OCI-LY1 (cell line): ENCODE measurements around the gene GPR119.
"Not testable (repeated sequence)": the region's sequence is repeated elsewhere in the genome, so short reads cannot be mapped to it uniquely, and the experiment has no call there.

ENCODE experiments used
- H2AFZ ChIP-seq: fragments of 200-600 bp; sonication (generic), shearing (Covaris generic); 2 replicates; pipeline ENCODE4 v1.6.0; 2014; ENCODE audit warnings: antibody characterized with exemption, mild to moderate bottlenecking, low read length
- H3F3A ChIP-seq: fragments of 200-600 bp; sonication (generic), shearing (Covaris generic); 2 replicates; pipeline ENCODE4 v1.6.0; 2014; ENCODE audit warnings: mild to moderate bottlenecking, antibody characterized with exemption, low read length, moderate library complexity; ENCODE audit not compliant: insufficient read depth
- H3K27ac ChIP-seq: fragments of 200-600 bp; sonication (generic); 2 replicates; pipeline ENCODE4 v1.5.1; 2014; ENCODE audit warnings: low read length, mixed run types, mild to moderate bottlenecking, low read depth; ENCODE audit not compliant: poor library complexity, severe bottlenecking
- H3K27me3 ChIP-seq: fragments of 200-600 bp; sonication (generic); 2 replicates; pipeline ENCODE4 v1.6.0; 2014; ENCODE audit warnings: antibody characterized with exemption, mild to moderate bottlenecking, low read length, moderate library complexity; ENCODE audit not compliant: insufficient read depth
- H3K36me3 ChIP-seq: fragments of 200-600 bp; sonication (generic); 2 replicates; pipeline ENCODE4 v1.6.1; 2014; ENCODE audit warnings: mild to moderate bottlenecking, antibody characterized with exemption, low read length, moderate library complexity, mixed read lengths; ENCODE audit not compliant: insufficient read depth
- H3K4me1 ChIP-seq: fragments of 200-600 bp; sonication (generic); 2 replicates; pipeline ENCODE4 v1.5.1; 2014; ENCODE audit warnings: mild to moderate bottlenecking, low read length, moderate library complexity; ENCODE audit not compliant: insufficient read depth, severe bottlenecking
- H3K4me2 ChIP-seq: fragments of 200-600 bp; sonication (generic), shearing (Covaris generic); 2 replicates; pipeline ENCODE4 v1.6.1; 2014; ENCODE audit warnings: low read length
- H3K4me3 ChIP-seq: fragments of 200-600 bp; sonication (generic); 2 replicates; pipeline ENCODE4 v1.5.1; 2014; ENCODE audit warnings: low read length, low read depth, mild to moderate bottlenecking, mixed read lengths; ENCODE audit not compliant: poor library complexity, severe bottlenecking
- H3K79me2 ChIP-seq: fragments of 200-600 bp; shearing (Covaris generic); 2 replicates; pipeline ENCODE4 v1.6.1; 2016; ENCODE audit warnings: mixed run types, low read length, mixed read lengths; ENCODE audit not compliant: insufficient read depth
- H3K9ac ChIP-seq: fragments of 200-600 bp; sonication (generic), shearing (Covaris generic); 2 replicates; pipeline ENCODE4 v1.6.1; 2014; ENCODE audit warnings: mild to moderate bottlenecking, low read length, mixed read lengths
- H3K9me2 ChIP-seq: fragments of 200-600 bp; sonication (generic), shearing (Covaris generic); 2 replicates; pipeline ENCODE4 v1.6.1; 2014; ENCODE audit warnings: low read depth, mild to moderate bottlenecking, low read length, mixed read lengths
- H3K9me3 ChIP-seq: fragments of 200-600 bp; shearing (Covaris generic); 2 replicates; pipeline ENCODE4 v1.6.1; 2014; ENCODE audit warnings: low read length, mixed read lengths
- H4K20me1 ChIP-seq: fragments of 200-600 bp; sonication (generic), shearing (Covaris generic); 2 replicates; pipeline ENCODE4 v1.6.0; 2016; ENCODE audit warnings: mild to moderate bottlenecking, low read length; ENCODE audit not compliant: insufficient read depth
- EZH2 ChIP-seq: fragments of 200-600 bp; sonication (generic), shearing (Covaris generic); IDR thresholded peaks from 2 replicates; pipeline ENCODE4 v1.8.0; 2017; ENCODE audit warnings: borderline replicate concordance, mixed run types, mild to moderate bottlenecking, antibody characterized with exemption, low read length, moderate library complexity, mixed read lengths
- TF ChIP-seq, protein P1 (sequence below): fragments of 200-600 bp; sonication (generic), shearing (Covaris generic); IDR thresholded peaks from 2 replicates; pipeline ENCODE4 v1.5.1; 2017; ENCODE audit warnings: mild to moderate bottlenecking, antibody characterized with exemption, low read length, moderate library complexity, mixed read lengths

GPR119 gene

GRCh38 chrX:130385520-130385919 is at the start of gene GPR119:
GPR119 (minus strand) TSS chrX:130385674; CDS start chrX:130385447, 227 bp downstream.
- Histone ChIP-seq H3K4me2 (no peak within 1 kb of the TSS), H3K9me3 (no peaks in the 10 kb centered on the region), H2AFZ (no peak within 1 kb of the TSS), H3K9ac (no peak within 1 kb of the TSS), H4K20me1 (no peaks in the 10 kb centered on the region), H3K4me1 (no peaks in the 10 kb centered on the region), H3K27me3 (no peaks in the 10 kb centered on the region), H3F3A (no peaks in the 10 kb centered on the region), H3K4me3 (no peak within 1 kb of the TSS), H3K36me3 (no peaks in the 10 kb centered on the region), H3K27ac (no peak within 1 kb of the TSS), H3K79me2 (no peaks in the 10 kb centered on the region), H3K9me2 (no peaks in the 10 kb centered on the region)
- no peak for TF ChIP-seq EZH2
- TF ChIP-seq, protein P1, sequence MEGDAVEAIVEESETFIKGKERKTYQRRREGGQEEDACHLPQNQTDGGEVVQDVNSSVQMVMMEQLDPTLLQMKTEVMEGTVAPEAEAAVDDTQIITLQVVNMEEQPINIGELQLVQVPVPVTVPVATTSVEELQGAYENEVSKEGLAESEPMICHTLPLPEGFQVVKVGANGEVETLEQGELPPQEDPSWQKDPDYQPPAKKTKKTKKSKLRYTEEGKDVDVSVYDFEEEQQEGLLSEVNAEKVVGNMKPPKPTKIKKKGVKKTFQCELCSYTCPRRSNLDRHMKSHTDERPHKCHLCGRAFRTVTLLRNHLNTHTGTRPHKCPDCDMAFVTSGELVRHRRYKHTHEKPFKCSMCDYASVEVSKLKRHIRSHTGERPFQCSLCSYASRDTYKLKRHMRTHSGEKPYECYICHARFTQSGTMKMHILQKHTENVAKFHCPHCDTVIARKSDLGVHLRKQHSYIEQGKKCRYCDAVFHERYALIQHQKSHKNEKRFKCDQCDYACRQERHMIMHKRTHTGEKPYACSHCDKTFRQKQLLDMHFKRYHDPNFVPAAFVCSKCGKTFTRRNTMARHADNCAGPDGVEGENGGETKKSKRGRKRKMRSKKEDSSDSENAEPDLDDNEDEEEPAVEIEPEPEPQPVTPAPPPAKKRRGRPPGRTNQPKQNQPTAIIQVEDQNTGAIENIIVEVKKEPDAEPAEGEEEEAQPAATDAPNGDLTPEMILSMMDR, result no peak

DNA sequence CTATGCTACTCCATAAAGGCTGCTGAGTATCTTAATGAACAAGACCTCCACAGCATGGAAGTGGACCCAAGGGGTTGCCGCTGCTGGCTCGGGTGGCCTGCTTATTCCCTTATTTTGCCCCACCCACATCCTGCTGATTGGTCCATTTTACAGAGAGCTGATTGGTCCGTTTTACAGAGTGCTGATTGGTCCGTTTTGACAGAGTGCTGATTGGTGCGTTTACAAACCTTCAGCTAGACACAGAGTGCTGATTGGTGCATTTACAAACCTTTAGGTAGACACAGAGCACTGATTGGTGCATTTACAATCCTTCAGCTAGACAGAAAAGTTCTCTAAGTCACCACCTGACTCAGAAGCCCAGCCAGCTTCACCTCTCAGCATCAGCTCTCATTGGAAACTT is 43.8 kb upstream of the GPR119 start:
- H3K9ac ChIP-seq, H3K27ac ChIP-seq, H2AFZ ChIP-seq, H3K4me1 ChIP-seq, H3K4me3 ChIP-seq, H3K4me2 ChIP-seq, H3F3A ChIP-seq, H3K27me3 ChIP-seq, H3K79me2 ChIP-seq, H3K9me2 ChIP-seq, H3K36me3 ChIP-seq, H3K9me3 ChIP-seq, H4K20me1 ChIP-seq: not testable (repeated sequence)

GRCh38 chrX:130426531-130426930 is 41.1 kb upstream of the GPR119 start:
- Histone ChIP-seq H3K9me3 (no peaks in the 10 kb centered on the region), H3K36me3 (no peaks in the 10 kb centered on the region), H3K4me3 (no peak overlapping the region), H3K9me2 (no peaks in the 10 kb centered on the region), H3K4me1 (no peaks in the 10 kb centered on the region), H3K9ac (no peak overlapping the region), H2AFZ (no peak overlapping the region), H4K20me1 (no peaks in the 10 kb centered on the region), H3K27ac (no peak overlapping the region), H3K4me2 (no peak overlapping the region), H3K27me3 (no peaks in the 10 kb centered on the region), H3F3A (no peaks in the 10 kb centered on the region), H3K79me2 (no peaks in the 10 kb centered on the region)
- no peak for TF ChIP-seq EZH2
- TF ChIP-seq, protein P1, result no peak

GRCh38 chrX:130419263-130419662 is 33.8 kb upstream of the GPR119 start:
- no peak overlapping the region for H3K4me2 ChIP-seq
- no peaks in the 10 kb centered on the region for H4K20me1 ChIP-seq
- peaks cover 10% of the 10 kb centered on the region for H3K4me1 ChIP-seq
- H3K9me3 ChIP-seq, result no peaks in the 10 kb centered on the region
- TF ChIP-seq, protein P1, result no peak
- TF ChIP-seq EZH2, result no peak
- no peak overlapping the region for H3K4me3 ChIP-seq
- no peaks in the 10 kb centered on the region for H3F3A ChIP-seq
- H3K36me3 ChIP-seq, result peaks cover 6% of the 10 kb centered on the region
- H3K9ac ChIP-seq, result no peak overlapping the region
- no peaks in the 10 kb centered on the region for H3K9me2 ChIP-seq
- H3K27ac ChIP-seq, result no peak overlapping the region
- no peaks in the 10 kb centered on the region for H3K27me3 ChIP-seq
- H2AFZ ChIP-seq, result no peak overlapping the region
- no peaks in the 10 kb centered on the region for H3K79me2 ChIP-seq
